Measurements from ENCODE around the gene TAGAP.

GRCh38 chr6:159053781-159054398 is 9.1 kb upstream of the TAGAP start:
- no peak for TF ChIP-seq CTCF (IDR thresholded peaks at IDR 0.05; ENCODE audit: low read depth, low read length, missing input control)
- no peak for TF ChIP-seq YY1 (IDR thresholded peaks at IDR 0.05)
- TF ChIP-seq SP1 (IDR thresholded peaks at IDR 0.05) = no peak
- no peak for TF ChIP-seq REST (IDR thresholded peaks at IDR 0.05)
